GM18517 (cell line): ENCODE results near the gene STEAP1B.

Experiments
- ATAC-seq: cut with Tn5 transposase; IDR thresholded peaks from one replicate; pipeline ENCODE4 v1.9.1; 2021; ENCODE audit warnings: mild to moderate bottlenecking, moderate library complexity; ENCODE audit not compliant: unreplicated experiment

STEAP1B gene

DNA sequence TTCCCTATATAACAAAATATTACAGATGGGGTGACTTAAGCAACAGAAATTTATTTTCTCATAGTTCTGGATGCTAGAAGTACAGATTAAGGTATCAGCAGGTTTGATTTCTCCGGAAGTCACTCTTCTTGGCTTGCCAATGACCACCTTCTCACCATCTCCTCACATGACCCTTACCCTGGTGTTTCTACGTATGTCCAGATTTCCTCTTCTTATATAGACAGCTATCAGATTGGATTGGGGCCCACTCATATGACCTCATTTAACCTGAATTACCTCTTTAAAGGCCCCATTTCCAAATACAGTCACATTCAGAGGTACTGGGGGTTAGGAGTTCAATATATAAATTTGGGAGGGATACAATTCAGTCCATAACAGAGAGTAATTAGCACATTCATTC, 126.1 kb downstream of the STEAP1B start:
- ATAC-seq: no peak

DNA sequence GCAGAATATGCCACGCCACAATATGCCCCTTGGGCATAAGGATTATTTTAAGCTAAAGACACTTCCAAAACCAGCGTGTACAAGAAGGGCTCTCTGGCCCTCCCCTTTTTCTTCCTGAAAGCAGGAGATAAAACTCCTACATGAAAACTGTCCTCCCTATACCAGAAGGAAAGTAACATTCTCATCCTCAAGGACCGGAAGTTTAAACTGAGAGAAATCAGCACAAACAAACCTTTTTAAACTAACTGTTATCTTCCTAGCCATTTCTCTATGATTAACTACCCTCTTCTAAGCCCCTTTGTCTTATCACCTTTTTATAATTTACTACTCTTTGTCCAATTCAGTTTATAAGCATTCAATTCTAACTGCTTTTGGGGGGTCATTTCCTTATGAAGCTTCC, 126.6 kb downstream of the STEAP1B start:
- ATAC-seq: no peak

DNA sequence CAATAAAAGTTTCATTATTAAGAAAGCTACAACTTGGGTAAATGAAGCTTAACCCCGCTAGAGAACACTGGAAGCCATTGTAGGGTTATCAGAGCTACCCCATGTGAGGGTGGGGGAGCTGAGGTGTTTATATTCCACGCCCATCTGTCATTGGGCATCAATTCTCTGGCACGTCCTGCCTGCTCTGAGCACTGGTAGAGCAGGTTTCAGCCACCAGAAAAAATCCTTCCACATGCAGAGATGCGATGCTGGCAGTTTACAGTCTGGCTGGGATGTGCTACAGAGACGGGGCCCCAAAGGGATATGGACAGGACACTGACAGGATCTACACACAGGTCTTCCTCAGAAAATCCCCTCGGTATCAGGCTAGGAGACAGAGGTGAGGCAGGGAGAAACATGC, 127.1 kb downstream of the STEAP1B start:
- ATAC-seq: no peak

DNA sequence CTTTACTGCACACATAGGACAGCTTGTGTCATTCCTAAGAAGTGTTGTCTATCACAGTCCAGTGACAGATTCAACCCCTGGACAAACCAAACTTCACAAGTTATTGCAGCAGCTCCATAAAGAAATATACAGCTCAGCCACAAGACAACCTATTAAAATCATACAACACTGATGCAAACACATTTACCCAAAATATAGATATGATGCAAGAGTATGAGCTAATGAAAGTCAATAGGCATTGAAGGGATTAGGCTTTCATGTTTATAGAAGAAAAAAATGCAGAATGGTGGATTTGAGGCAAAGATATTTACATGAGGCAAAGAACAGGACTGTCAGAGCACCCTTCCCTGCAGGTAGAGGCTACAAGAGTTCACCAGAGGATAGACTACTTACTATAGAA, 128.1 kb downstream of the STEAP1B start:
- ATAC-seq: no peak
